Measurements from ENCODE around the gene PRCD. TPM values are rescaled to one million over a fixed set of nuclear protein-coding genes. Genes with fewer than 3 reads are reported as not detected.

Gene PRCD
- polyA plus RNA-seq, 1 of the 3 experiments (the other 2 are of a cell fraction), result 2.2 TPM

DNA sequence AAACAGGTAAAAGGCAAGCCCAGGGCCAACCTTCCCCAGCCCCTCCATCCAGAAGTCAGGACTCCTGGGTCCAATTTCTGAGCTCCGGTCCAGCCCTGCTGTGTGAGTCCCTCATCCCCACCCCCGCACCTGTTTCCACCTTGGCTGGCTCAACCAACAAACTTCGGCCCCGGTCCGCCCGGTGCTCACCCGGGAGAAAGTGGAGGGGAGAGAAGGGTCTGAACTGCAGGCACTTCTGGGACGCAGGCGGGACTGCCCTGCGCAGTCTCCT is 39.2 kb upstream of the PRCD start:
- Histone ChIP-seq H3K79me2 (ENCODE audit: insufficient read depth) (peaks cover 24% of the 10 kb centered on the region; the same call in 1 of the 2 replicates), H3F3A (replicated peaks; ENCODE audit: insufficient read depth) (peaks cover 21% of the 10 kb centered on the region), H2AFZ (ENCODE audit: low read depth) (peak overlapping the region; percentile 94), H3K4me2 (peak overlapping the region; percentile 92), H4K20me1 (ENCODE audit: insufficient read depth) (no peaks in the 10 kb centered on the region), H3K9me2 (no peaks in the 10 kb centered on the region), H3K27me3 (ENCODE audit: insufficient read depth) (no peaks in the 10 kb centered on the region), H3K9me3 (no peaks in the 10 kb centered on the region), H3K4me3 (ENCODE audit: low read depth in 2 of 2, low read length in 1 of 2) (peak overlapping the region; percentile 65 to 78), H3K4me1 (ENCODE audit: control insufficient read depth in 1 of 2, insufficient read depth in 2 of 2, low read depth in 1 of 2, low read length in 1 of 2) (peaks cover 21 to 56% of the 10 kb centered on the region in 2 experiments; a peak in 3 of 4 replicates), H3K27ac (ENCODE audit: low read depth in 2 of 2, low read length in 1 of 2) (peak overlapping the region in 1 of 2 experiments; percentile 3; a peak in 1 of 4 replicates), H3K36me3 (replicated peaks in 1 of 2; ENCODE audit: control insufficient read depth in 1 of 2, insufficient read depth in 2 of 2, low read length in 1 of 2) (no peaks in the 10 kb centered on the region), H3K9ac (peak overlapping the region; percentile 68)
- ChIA-PET CTCF (interaction anchor here (1.0 to 56.8 kb wide), 8 partner anchors 11 to 201 kb away, joined by 3 to 1687 read pairs (median 50); partner anchors contain the start of genes AANAT, RHBDF2 and UBE2O), POLR2A (interaction anchor here (1.2 kb wide), 2 partner anchors 43 to 47 kb away, joined by 3 to 4 read pairs; partner anchors contain the start of gene UBE2O)
- 51% methylated on average over 8 of the region's 10 CpGs for WGBS (ENCODE audit: low lambda C conversion rate)
- TF ChIP-seq CHD2 (IDR thresholded peaks at IDR 0.05; ENCODE audit: low read length, partially characterized antibody), result peak; percentile 4
- TF ChIP-seq GATA2 (CRISPR knock-in tag; IDR thresholded peaks at IDR 0.05), result no peak
- DNase-seq, result no peak

DNA sequence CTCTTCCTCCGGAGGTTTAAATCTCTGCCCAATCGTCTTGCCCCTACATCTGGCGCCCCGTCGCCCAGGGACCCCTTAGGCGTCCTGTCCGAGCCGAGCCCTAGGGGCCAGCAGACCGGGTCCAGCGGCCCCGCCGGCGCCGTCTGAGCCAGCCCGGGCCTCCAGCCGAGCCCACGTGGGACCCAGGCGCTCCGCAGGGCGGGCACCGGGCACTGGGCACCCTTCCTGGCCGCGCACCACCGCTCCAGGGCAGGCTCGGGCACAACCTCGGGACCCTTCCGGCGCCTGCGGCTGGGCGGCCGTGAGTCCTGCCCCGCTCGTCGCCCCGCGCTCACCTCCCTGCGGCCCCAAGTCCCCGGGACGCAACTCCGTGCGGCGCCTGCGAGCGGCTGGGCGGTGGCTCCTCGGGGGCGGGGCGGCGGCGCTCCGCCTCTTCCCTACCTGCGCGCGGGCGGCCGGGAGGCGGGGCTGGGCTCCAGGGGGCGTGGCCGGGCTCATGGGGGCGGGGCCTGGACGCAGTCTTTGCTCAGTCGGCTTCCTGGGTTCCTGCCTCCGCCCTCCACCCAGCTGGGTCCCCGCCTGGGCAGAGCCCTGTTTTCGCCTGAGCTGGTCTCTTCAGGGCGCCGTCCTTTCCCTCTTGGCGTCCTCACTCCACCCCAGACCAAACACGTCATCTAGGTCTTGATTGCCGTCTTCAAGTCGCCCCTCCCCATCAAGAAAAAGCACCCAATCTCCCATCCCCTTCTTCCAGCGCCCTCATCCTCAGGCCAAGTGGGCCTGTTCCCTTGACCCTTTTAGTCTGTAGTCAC is 38.6 kb upstream of the PRCD start, which contains the start of gene RHBDF2:
Gene RHBDF2 (minus strand): TSS at position 406 of the 809 bp plus-strand sequence. CDS start 19,899 bp downstream, outside the sequence.
- peak; percentile 97 for DNase-seq
- peak within 1 kb of the TSS; percentile 65 to 78 for H3K4me3 ChIP-seq (ENCODE audit: low read depth in 2 of 2, low read length in 1 of 2)
- WGBS (ENCODE audit: low lambda C conversion rate), result 11% methylated on average over 34 of the region's 72 CpGs
- peak within 1 kb of the TSS; percentile 94 for H2AFZ ChIP-seq (ENCODE audit: low read depth)
- peak within 1 kb of the TSS; percentile 68 for H3K9ac ChIP-seq
- H3K9me2 ChIP-seq, result no peaks in the 10 kb centered on the region
- no peaks in the 10 kb centered on the region for H3K27me3 ChIP-seq (ENCODE audit: insufficient read depth)
- peaks cover 23% of the 10 kb centered on the region; the same call in 1 of the 2 replicates for H3K79me2 ChIP-seq (ENCODE audit: insufficient read depth)
- peak within 1 kb of the TSS; percentile 92 for H3K4me2 ChIP-seq
- POLR2A ChIA-PET, result interaction anchor here (0.9 to 1.2 kb wide), 2 partner anchors 45 to 48 kb away, joined by 3 read pairs; partner anchors contain the start of gene UBE2O
- no peaks in the 10 kb centered on the region for H4K20me1 ChIP-seq (ENCODE audit: insufficient read depth)
- H3K36me3 ChIP-seq (replicated peaks in 1 of 2; ENCODE audit: control insufficient read depth in 1 of 2, insufficient read depth in 2 of 2, low read length in 1 of 2), result no peaks in the 10 kb centered on the region
- TF ChIP-seq, protein P1, sequence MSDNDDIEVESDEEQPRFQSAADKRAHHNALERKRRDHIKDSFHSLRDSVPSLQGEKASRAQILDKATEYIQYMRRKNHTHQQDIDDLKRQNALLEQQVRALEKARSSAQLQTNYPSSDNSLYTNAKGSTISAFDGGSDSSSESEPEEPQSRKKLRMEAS (IDR thresholded peaks at IDR 0.05; ENCODE audit: low read depth), result peak; percentile 75
- peak; percentile 9 for TF ChIP-seq CHD2 (IDR thresholded peaks at IDR 0.05; ENCODE audit: low read length, partially characterized antibody)
- no peak for TF ChIP-seq FOSL2 (IDR thresholded peaks at IDR 0.05; ENCODE audit: borderline replicate concordance, low read depth)
- no peak for TF ChIP-seq TEAD4 (IDR thresholded peaks at IDR 0.05; ENCODE audit: borderline replicate concordance, insufficient read depth)
- no peak for TF ChIP-seq FOXJ3 (CRISPR knock-in tag; IDR thresholded peaks at IDR 0.05)
- no peak for TF ChIP-seq GABPA (IDR thresholded peaks at IDR 0.05; ENCODE audit: low read depth)
- peak; percentile 41 for TF ChIP-seq NRF1 (IDR thresholded peaks at IDR 0.05; ENCODE audit: low read depth, low read length)
- TF ChIP-seq GATA2 (CRISPR knock-in tag; IDR thresholded peaks at IDR 0.05), result no peak
- no peak for TF ChIP-seq FOXM1 (IDR thresholded peaks at IDR 0.05; ENCODE audit: low read depth)
- TF ChIP-seq, protein P2, sequence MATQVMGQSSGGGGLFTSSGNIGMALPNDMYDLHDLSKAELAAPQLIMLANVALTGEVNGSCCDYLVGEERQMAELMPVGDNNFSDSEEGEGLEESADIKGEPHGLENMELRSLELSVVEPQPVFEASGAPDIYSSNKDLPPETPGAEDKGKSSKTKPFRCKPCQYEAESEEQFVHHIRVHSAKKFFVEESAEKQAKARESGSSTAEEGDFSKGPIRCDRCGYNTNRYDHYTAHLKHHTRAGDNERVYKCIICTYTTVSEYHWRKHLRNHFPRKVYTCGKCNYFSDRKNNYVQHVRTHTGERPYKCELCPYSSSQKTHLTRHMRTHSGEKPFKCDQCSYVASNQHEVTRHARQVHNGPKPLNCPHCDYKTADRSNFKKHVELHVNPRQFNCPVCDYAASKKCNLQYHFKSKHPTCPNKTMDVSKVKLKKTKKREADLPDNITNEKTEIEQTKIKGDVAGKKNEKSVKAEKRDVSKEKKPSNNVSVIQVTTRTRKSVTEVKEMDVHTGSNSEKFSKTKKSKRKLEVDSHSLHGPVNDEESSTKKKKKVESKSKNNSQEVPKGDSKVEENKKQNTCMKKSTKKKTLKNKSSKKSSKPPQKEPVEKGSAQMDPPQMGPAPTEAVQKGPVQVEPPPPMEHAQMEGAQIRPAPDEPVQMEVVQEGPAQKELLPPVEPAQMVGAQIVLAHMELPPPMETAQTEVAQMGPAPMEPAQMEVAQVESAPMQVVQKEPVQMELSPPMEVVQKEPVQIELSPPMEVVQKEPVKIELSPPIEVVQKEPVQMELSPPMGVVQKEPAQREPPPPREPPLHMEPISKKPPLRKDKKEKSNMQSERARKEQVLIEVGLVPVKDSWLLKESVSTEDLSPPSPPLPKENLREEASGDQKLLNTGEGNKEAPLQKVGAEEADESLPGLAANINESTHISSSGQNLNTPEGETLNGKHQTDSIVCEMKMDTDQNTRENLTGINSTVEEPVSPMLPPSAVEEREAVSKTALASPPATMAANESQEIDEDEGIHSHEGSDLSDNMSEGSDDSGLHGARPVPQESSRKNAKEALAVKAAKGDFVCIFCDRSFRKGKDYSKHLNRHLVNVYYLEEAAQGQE (IDR thresholded peaks at IDR 0.05; ENCODE audit: low read depth, low read length), result peak; percentile 8; the same call in 1 of the 2 replicates
- peak; percentile 94 for TF ChIP-seq MXI1 (IDR thresholded peaks at IDR 0.05; ENCODE audit: low read depth, low read length)
- TF ChIP-seq, protein P3, sequence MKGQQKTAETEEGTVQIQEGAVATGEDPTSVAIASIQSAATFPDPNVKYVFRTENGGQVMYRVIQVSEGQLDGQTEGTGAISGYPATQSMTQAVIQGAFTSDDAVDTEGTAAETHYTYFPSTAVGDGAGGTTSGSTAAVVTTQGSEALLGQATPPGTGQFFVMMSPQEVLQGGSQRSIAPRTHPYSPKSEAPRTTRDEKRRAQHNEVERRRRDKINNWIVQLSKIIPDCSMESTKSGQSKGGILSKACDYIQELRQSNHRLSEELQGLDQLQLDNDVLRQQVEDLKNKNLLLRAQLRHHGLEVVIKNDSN (IDR thresholded peaks at IDR 0.05; ENCODE audit: borderline replicate concordance, low read depth), result peak; percentile 57
- TF ChIP-seq EP300 (IDR thresholded peaks at IDR 0.05; ENCODE audit: borderline replicate concordance in 1 of 2, low read depth in 1 of 2, low read length in 1 of 2), result no peak
- TF ChIP-seq, protein P4, sequence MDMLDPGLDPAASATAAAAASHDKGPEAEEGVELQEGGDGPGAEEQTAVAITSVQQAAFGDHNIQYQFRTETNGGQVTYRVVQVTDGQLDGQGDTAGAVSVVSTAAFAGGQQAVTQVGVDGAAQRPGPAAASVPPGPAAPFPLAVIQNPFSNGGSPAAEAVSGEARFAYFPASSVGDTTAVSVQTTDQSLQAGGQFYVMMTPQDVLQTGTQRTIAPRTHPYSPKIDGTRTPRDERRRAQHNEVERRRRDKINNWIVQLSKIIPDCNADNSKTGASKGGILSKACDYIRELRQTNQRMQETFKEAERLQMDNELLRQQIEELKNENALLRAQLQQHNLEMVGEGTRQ (IDR thresholded peaks at IDR 0.05; ENCODE audit: borderline replicate concordance, low read depth, low read length), result peak; percentile 11; the same call in 1 of the 2 replicates
- TF ChIP-seq POLR2AphosphoS5 (IDR thresholded peaks at IDR 0.05; ENCODE audit: low read depth, low read length), result peak; percentile 72
- TF ChIP-seq TAF1 (IDR thresholded peaks at IDR 0.05; ENCODE audit: borderline replicate concordance, low read depth, low read length), result 0 out of 2 replicates have a peak, but pooled peaks have one; percentile 18
- H3K9me3 ChIP-seq, result no peaks in the 10 kb centered on the region
- H3K27ac ChIP-seq (ENCODE audit: low read depth in 2 of 2, low read length in 1 of 2), result peak within 1 kb of the TSS in 1 of 2 experiments; percentile 30; a peak in 1 of 4 replicates
- peaks cover 21 to 50% of the 10 kb centered on the region in 2 experiments; a peak in 3 of 4 replicates for H3K4me1 ChIP-seq (ENCODE audit: control insufficient read depth in 1 of 2, insufficient read depth in 2 of 2, low read depth in 1 of 2, low read length in 1 of 2)
- CTCF ChIA-PET, result interaction anchor here (1.0 to 56.8 kb wide), 10 partner anchors 12 to 201 kb away, joined by 3 to 1687 read pairs (median 28); partner anchors contain the start of genes AANAT, RHBDF2, SPHK1 and UBE2O
- H3F3A ChIP-seq (replicated peaks; ENCODE audit: insufficient read depth), result peaks cover 19% of the 10 kb centered on the region

Measured in SK-N-SH (cell line).